Measurements from ENCODE around the gene TIPARP. TPM values are rescaled to one million over a fixed set of nuclear protein-coding genes. Genes with fewer than 3 reads are reported as not detected.

TIPARP gene
- total RNA-seq, 1 donor from 2014 or later = 31.3 TPM

- Mint-ChIP-seq H3K36me3 (ENCODE audit: low read depth) (peaks cover 4% of the 10 kb centered on the region), H3K4me3 (no peak overlapping the region), H3K9me3 (peaks cover 13% of the 10 kb centered on the region), H3K27ac (no peak overlapping the region), H3K4me1 (no peaks in the 10 kb centered on the region), H3K27me3 (peaks cover 1% of the 10 kb centered on the region)
- intact Hi-C loops (cut with micrococcal nuclease) = no loop called here
- no peak for DNase-seq
- ChIA-PET CTCF (no interaction called here), POLR2A (no interaction called here)
- no peak for TF ChIP-seq CTCF (IDR thresholded peaks at IDR 0.05)
- ATAC-seq (ENCODE audit: low read depth) = no peak
These were observed 76.5 kb downstream of the TIPARP start for GRCh38 chr3:156750874-156751245.

- peaks cover 4% of the 10 kb centered on the region for H3K36me3 Mint-ChIP-seq (ENCODE audit: low read depth)
- peaks cover 1% of the 10 kb centered on the region for H3K27me3 Mint-ChIP-seq
- ChIA-PET CTCF (no interaction called here), POLR2A (interaction anchor here (0.5 kb wide), 1 partner anchor 13 kb away, joined by 3 read pairs; no protein-coding TSS in a partner anchor)
- no peak overlapping the region for H3K4me3 Mint-ChIP-seq
- no peak overlapping the region for H3K27ac Mint-ChIP-seq
- TF ChIP-seq CTCF (IDR thresholded peaks at IDR 0.05) = no peak
- peaks cover 12% of the 10 kb centered on the region for H3K9me3 Mint-ChIP-seq
- no peak for ATAC-seq (ENCODE audit: low read depth)
- intact Hi-C loops (cut with micrococcal nuclease) = no loop called here
- no peak for DNase-seq
- H3K4me1 Mint-ChIP-seq = no peaks in the 10 kb centered on the region
These were observed 77.2 kb downstream of the TIPARP start for GRCh38 chr3:156751461-156752025.

Other genes with a start within 250 kb of the TIPARP start
- 64.3 and 69.2 TPM in 2 replicates for gene SSR3, start 119.5 kb upstream of the TIPARP start, total RNA-seq
- gene LEKR1, start 151.8 kb downstream of the TIPARP start, total RNA-seq = 2.8 and 2.9 TPM in 2 replicates

All from activated B cell treated with CpG ODN at 0.5 μM for 24 hours (primary cell).